ENCODE measurements around the gene XIRP2. TPM values are rescaled to one million over a fixed set of nuclear protein-coding genes. Genes with fewer than 3 reads are reported as not detected.
"Not testable (repeated sequence)": the region's sequence is repeated elsewhere in the genome, so short reads cannot be mapped to it uniquely, and the experiment has no call there.

XIRP2 gene
- total RNA-seq, 2 experiments from 2014 or later = not detected

DNA sequence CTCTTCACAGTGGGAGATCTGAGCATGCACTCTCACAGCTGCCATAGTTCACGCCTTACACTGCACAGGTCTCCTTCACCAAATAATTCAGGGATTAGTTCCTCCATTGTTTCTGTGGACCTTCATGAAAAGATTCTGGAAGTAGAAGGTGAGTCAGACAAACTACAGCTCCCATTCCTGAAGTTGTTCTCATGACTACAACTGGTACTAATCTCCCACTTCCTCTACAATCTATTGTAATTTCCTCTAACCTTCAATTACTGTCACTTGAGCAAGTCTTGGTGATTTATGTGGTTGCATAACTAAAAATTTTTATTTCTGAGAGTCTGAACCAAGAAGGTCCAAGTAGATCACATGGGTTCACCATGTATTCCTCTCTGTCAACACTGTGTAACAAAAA lies 128.7 kb downstream of the XIRP2 start:
- ChIA-PET POLR2A (no interaction called here), CTCF (no interaction called here)

DNA sequence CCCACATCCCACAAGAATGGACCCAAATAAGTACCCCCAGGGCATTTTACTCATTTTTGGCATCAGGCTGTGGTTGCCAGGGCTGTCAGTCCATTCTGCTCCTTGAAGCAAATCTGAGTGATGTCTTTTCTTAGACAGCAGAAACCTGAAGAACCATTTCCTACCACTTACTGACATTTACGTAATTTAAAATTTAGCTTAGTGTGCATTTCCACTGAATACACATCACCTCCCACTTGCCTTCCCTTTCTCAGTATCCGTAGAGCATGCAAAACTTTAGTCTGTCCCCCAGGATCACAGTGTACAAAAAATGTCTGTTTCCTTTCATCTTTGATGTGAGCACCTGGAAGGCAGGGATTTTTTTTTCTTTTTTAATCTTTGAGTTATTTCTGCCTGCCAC lies 130.3 kb downstream of the XIRP2 start:
- CTCF ChIA-PET = no interaction called here
- POLR2A ChIA-PET = no interaction called here

- POLR2A ChIA-PET = no interaction called here
- CTCF ChIA-PET = no interaction called here
Measured at GRCh38 chr2:167028503-167028902, 140.2 kb downstream of the XIRP2 start.

GRCh38 chr2:167034976-167035375 lies 146.7 kb downstream of the XIRP2 start:
- CTCF ChIA-PET, POLR2A ChIA-PET: not testable (repeated sequence)

DNA sequence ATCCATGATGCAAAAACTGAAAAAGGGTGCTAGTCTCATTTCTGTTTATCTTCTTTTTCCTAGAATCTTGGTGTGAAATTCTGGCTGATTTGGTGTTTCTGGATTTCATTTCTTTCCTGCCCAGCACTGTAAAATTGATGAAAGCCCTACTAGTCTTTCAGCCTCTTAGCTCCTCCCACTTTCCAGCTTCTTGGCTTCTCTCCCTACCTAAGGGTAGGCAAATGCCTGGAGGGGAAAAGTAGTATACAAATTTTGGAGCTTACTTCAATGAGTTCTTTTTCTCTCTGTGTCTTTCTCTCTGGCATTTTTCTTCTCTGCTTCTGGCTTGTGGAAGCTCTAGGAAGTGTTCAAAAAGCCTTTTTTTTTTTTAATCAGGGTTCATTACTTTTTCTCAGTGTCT lies 160.5 kb downstream of the XIRP2 start:
- ChIA-PET POLR2A (no interaction called here), CTCF (no interaction called here)

DNA sequence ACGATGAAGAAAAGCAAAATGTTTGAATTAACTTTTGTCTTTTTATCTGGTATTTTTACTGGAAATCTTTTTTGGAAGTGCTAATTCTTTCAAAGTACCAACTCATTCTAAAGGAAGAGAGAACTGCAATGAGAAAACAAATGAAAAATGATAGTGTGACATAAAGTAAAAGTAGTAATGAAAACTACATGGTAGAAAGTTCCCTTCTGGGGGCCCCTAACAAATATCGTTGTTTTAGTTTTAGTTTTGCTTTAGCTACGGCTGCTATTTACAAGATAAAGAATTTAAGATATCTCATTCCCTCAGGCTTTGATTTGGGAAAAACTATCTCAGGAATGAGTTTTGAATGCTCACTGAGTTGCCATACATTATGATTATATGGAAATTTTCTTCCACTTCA lies 161.4 kb downstream of the XIRP2 start:
- POLR2A ChIA-PET = no interaction called here

DNA sequence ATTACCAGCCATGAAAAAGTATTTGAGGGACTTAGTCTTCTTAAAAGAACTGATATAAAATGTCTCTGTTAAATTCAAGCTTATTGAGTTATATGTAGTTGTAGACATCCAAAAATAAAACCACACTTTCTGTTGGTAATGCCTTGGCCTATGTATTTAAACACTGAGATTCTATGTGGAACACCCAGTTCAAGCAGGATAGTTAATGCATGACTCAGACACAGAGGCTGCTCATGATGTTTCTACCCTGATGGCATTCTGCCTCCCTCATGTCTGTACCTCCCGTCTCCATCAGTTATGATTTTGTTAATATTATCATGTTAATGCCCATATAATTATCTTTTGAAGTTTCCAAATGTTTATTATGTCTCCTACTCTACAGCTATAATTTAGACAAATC lies 164.5 kb downstream of the XIRP2 start:
- ChIA-PET CTCF (no interaction called here), POLR2A (no interaction called here)

More for the DNA sequence above, 161.4 kb downstream of the XIRP2 start:
- CTCF ChIA-PET = no interaction called here

- POLR2A ChIA-PET = no interaction called here
- CTCF ChIA-PET = no interaction called here
Measured at GRCh38 chr2:167054881-167055280, 166.6 kb downstream of the XIRP2 start.

DNA sequence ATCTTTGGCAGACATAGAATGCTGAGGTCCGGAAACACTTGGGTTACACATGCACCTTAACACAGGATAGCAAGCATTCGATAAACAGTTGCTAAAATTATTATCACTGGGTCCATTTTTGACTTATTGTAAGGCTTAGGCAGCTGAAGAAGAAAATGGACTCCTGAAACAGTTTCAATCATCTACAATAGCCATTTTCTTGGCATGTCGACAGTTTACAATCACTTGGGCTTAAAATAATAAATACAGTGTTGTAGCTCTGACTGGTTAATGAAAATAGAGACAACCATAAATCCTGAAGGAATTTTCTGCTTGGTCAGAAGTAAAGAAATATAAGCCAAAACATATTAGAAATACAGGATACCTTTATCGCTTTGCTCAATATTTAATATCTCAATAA lies 169.2 kb downstream of the XIRP2 start:
- ChIA-PET POLR2A (no interaction called here), CTCF (interaction anchor here (0.6 kb wide), 1 partner anchor 21 kb away, joined by 3 read pairs; no protein-coding TSS in a partner anchor)

- CTCF ChIA-PET = no interaction called here
- POLR2A ChIA-PET = no interaction called here
Measured at GRCh38 chr2:167059173-167059572, 170.9 kb downstream of the XIRP2 start.

- ChIA-PET CTCF (no interaction called here), POLR2A (no interaction called here)
Measured at GRCh38 chr2:167069855-167070254, 181.6 kb downstream of the XIRP2 start.

DNA sequence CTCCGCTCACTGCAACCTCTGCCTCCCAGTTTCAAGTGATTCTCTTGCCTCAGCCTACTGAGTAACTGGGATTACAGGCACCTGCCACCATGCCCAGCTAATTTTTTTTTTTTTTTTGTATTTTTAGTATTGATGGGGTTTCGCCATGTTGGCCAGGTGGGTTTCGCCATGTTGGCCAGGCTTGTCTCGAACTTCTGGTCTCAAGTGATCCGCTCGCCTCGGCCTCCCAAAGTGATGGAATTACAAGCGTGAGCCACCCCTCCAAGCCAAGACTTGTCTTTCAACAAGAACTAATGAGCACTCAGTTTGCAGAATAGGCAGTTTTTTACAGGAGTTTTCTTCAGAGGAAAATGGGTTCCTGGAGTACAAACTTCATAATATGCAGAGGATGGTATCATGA lies 187.4 kb downstream of the XIRP2 start:
- POLR2A ChIA-PET, CTCF ChIA-PET: not testable (repeated sequence)

DNA sequence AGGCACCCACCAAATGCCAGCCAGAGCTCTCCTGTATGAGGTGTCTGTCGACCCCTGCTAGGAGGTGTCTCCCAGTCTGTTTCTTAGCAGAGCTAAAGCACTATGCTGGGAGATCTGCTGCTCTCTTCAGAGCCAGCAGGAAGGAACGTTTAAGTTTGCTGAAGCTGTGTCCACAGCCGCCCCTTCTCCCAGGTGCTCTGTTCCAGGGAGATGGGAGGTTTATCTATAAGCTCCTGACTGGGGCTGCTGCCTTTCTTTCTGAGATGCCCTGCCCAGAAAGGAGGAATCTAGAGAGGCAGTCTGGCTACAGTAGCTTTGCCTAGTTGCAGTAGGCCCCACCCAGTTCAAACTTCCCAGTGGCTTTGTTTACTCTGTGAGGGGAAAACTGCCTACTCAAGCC lies 210.7 kb downstream of the XIRP2 start:
- POLR2A ChIA-PET, CTCF ChIA-PET: not testable (repeated sequence)

DNA sequence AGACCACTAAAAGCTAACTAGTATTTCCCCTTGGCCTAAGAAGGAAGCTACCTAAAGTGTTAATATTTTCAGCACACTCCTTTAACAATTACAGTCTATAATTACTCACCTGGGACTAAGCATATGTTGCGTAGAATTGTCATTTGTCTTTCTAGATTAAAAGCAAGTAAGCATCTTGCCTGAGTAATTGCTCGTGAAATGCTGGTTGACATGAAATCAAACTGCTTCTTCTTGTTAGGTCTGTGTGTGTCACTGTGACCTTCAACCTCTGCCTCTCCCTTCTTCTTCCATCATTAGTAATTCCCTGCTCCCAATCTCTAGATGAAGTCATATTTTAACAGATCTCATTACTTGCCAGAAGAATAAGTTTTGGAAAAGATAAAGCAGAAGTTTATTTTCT lies 212.2 kb downstream of the XIRP2 start:
- ChIA-PET POLR2A (no interaction called here), CTCF (no interaction called here)

DNA sequence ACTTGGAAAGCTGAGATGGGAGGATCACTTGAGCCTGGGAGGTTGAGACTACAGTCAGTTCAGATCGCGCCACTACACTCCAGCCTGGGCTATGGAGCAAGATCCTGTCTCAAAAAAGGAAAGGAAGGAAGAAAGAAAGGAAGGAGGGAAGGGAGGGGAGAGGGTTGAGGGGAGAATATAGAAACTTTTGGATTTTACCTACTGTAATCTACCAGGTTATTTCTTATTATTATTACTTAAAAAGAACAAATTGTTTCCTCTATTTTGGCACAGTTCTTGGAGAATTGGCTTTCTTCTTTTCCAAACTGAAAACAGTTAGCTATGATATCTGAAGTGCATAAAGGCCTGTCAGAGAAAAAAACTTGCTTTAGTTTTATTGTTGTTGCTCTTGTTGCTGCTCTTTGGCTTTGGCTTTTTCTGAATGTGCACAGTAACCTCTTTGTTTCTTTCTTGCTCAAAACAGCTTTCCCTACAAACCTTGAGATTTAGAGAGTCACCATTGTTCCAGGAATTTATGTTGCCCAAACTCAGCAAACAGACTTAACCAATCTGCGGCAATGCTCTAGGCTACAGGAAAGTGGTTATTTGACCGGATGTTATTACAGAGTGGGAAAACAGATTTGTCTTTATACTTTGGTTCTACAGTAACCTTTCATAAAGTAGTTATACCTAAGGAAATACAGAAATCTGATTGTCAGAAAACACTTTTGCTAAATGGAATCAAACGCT lies 214.9 kb downstream of the XIRP2 start:
- ChIA-PET POLR2A (no interaction called here), CTCF (no interaction called here)

DNA sequence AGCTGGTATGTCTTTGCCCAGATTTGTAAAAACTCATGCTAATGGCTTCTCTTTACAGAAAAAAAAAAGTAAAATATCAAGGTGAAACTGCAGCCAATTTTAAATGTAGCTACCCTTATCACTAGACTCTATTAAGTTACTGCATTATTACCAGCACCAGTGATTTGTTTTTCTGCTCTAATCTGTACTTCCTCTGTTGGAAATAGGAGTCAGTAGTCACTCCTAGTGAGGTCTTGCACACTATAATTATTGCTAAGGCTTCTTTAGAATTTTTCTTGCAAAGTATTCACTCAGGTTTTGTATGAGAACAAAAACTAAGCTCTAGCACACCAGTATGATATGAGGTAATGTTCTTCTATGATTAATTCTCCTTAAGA lies 215.5 kb downstream of the XIRP2 start:
- ChIA-PET POLR2A (no interaction called here), CTCF (no interaction called here)

- ChIA-PET CTCF (no interaction called here), POLR2A (no interaction called here)
Measured at GRCh38 chr2:167104691-167105090, 216.4 kb downstream of the XIRP2 start.

DNA sequence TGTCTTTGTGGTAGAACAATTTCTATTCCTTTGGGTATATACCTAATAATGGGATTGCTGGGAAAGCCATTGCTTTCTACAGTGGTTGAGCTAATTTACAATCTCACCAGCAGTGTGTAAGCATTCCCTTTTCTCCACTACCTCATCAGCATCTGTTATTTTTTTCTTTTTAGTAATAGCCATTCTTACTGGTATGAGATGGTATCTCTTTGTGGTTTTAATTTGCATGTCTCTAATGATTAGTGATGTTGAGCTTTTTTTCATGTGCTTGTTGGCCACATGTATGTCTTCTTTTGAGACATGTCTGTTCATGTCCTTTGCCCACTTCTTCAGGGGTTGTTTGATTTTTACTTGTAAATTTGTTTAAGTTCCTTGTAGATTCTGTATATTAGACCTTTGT lies 221.4 kb downstream of the XIRP2 start:
- CTCF ChIA-PET, POLR2A ChIA-PET: not testable (repeated sequence)

- CTCF ChIA-PET = no interaction called here
Measured at GRCh38 chr2:167110345-167110744, 222.1 kb downstream of the XIRP2 start.

DNA sequence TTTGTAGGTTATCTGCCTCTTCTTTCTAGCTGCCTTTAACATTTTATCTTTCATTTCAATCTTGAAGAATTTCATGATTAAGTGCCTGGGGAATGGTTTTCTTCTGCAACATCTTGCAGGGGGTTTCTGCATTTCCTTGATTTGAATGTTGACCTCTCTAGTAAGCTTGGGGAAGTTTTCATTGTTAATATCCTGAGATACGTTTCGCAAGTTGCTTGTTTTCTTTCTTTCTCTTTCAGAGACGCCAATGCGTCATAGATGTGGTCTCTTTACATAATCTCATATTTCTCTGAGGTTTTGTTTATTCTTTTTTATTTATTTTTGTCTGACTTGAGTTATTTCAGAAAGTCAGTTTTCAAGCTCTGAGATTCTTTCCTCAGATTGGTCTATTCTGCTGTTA lies 225.7 kb downstream of the XIRP2 start:
- CTCF ChIA-PET = no interaction called here
- POLR2A ChIA-PET = no interaction called here

More at GRCh38 chr2:167110345-167110744, 222.1 kb downstream of the XIRP2 start:
- POLR2A ChIA-PET = no interaction called here

DNA sequence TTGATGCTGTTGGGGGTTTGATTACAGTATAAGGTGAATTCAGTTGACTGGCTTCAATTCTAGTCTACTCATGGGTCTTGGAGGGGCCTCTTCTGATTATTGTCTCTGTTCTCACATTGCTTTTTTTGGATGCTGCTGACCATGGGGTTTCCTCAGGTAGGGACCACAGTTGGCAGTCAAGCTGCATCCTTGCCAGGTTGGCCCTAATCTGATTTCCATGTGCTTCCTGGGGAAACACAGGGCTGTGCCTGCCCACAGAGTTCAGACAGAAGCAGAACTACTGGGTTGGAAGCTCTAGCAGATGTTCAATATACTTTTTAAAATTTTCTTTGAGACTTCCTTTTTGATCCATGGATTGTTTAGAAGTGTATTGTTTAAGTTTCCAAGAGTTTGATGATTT lies 227.3 kb downstream of the XIRP2 start:
- POLR2A ChIA-PET = no interaction called here
- CTCF ChIA-PET = no interaction called here

- CTCF ChIA-PET = no interaction called here
Measured at GRCh38 chr2:167122389-167122788, 234.1 kb downstream of the XIRP2 start.

DNA sequence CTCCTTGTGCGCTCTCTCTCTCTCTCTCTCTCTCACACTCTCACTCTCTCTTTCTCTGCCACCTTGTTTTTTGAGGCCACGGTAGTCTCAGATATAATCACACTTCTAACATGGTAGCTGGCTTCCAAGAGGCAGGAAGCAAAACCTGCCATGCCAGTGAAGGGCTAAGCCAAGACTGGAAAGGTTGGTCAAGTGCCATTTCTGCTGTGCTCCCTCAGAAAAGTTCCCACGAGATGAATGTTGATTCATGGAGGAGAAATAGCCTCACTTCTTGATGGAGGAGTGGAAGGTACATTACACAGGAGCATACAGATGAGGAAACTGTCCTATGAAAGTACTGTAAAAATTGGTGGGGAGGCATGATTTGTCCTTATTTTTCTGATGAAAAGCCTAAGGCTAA lies 237.9 kb downstream of the XIRP2 start:
- CTCF ChIA-PET = no interaction called here

More at GRCh38 chr2:167122389-167122788, 234.1 kb downstream of the XIRP2 start:
- POLR2A ChIA-PET = no interaction called here

More for the DNA sequence above, 237.9 kb downstream of the XIRP2 start:
- POLR2A ChIA-PET = no interaction called here
